GM12878 (cell line): ENCODE results near the gene ZNF688.

Source experiments
- SMAD1 ChIP-seq: fragments of 450-650 bp; IDR thresholded peaks from 2 replicates; pipeline ENCODE4 v1.6.1; 2018; ENCODE audit warnings: mild to moderate bottlenecking, low read depth; ENCODE audit not compliant: partially characterized antibody
- SMC3 ChIP-seq: IDR thresholded peaks from 2 replicates; pipeline ENCODE4 v1.6.1; 2011; ENCODE audit warnings: low read length, improper control_type of control experiment, borderline replicate concordance
- TF ChIP-seq, protein P1 (sequence below): IDR thresholded peaks from 2 replicates; pipeline ENCODE4 v1.6.1; 2012; ENCODE audit warnings: mild to moderate bottlenecking, low read depth, low read length

DNA sequence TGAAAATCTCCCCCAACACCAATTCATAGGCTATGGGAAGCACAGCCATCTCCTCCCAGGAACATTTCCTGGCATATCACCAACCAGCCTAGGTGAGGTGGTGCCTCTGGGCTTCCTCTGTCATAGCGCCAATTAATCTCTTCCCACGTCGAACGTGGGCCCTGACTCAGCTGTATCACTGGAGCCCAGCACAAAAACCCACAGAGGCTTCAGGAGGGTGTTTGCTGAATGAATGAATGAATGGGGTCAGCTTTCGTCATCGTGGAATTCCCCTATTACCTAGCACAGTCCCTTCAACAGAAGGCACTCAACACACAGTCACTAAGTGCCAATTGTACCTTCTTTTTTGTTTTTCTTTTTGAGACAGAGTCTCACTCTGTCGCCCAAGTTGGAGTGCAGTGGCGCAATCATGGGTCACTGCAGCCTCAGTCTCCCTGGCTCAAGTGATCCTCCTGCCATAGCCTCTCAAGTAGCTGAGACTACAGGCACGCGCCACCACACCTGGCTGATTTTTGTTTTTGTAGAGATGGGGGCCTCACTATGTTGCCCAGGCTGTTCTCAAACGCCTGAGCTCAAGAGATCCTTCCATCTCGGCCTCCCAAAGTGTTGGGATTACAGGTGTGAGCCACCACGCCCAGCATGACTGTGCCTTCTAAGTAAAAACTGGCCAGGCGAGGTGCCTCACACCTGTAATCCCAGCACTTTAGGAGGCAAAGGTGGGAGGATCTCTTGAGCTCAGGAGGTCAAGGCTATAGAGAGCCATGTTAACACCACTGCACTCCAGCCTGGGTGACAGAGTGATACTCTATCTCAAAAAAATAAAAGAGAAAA, 4.1 kb downstream of the ZNF688 start:
- TF ChIP-seq, protein P1, sequence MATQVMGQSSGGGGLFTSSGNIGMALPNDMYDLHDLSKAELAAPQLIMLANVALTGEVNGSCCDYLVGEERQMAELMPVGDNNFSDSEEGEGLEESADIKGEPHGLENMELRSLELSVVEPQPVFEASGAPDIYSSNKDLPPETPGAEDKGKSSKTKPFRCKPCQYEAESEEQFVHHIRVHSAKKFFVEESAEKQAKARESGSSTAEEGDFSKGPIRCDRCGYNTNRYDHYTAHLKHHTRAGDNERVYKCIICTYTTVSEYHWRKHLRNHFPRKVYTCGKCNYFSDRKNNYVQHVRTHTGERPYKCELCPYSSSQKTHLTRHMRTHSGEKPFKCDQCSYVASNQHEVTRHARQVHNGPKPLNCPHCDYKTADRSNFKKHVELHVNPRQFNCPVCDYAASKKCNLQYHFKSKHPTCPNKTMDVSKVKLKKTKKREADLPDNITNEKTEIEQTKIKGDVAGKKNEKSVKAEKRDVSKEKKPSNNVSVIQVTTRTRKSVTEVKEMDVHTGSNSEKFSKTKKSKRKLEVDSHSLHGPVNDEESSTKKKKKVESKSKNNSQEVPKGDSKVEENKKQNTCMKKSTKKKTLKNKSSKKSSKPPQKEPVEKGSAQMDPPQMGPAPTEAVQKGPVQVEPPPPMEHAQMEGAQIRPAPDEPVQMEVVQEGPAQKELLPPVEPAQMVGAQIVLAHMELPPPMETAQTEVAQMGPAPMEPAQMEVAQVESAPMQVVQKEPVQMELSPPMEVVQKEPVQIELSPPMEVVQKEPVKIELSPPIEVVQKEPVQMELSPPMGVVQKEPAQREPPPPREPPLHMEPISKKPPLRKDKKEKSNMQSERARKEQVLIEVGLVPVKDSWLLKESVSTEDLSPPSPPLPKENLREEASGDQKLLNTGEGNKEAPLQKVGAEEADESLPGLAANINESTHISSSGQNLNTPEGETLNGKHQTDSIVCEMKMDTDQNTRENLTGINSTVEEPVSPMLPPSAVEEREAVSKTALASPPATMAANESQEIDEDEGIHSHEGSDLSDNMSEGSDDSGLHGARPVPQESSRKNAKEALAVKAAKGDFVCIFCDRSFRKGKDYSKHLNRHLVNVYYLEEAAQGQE, result no peak
- TF ChIP-seq SMAD1 (no peak), SMC3 (no peak)
